ENCODE data around the gene CLSTN2.

DNA sequence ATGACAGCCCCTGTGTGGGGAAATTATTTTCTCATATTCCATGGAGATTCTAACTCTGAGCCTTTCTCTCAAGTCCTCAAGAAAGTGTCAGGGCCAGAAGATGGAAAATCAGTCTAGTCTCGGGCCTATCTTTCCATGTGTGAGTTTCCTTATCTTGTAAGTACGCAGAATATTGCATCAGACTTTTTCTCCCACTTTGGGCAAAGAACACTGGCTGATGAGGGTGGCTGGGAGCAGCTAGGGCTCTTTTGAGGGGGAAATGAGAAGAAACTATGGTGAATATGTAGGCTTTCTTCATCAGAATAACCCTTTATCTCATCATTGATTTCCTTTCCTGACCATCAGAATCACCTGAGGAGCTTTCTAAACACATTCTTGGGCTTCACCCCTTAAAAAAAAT is 264.0 kb downstream of the CLSTN2 start:
- no peak for TF ChIP-seq EZH2 (IDR thresholded peaks at IDR 0.05; ENCODE audit: insufficient read depth, low read length)
- TF ChIP-seq, protein P1, sequence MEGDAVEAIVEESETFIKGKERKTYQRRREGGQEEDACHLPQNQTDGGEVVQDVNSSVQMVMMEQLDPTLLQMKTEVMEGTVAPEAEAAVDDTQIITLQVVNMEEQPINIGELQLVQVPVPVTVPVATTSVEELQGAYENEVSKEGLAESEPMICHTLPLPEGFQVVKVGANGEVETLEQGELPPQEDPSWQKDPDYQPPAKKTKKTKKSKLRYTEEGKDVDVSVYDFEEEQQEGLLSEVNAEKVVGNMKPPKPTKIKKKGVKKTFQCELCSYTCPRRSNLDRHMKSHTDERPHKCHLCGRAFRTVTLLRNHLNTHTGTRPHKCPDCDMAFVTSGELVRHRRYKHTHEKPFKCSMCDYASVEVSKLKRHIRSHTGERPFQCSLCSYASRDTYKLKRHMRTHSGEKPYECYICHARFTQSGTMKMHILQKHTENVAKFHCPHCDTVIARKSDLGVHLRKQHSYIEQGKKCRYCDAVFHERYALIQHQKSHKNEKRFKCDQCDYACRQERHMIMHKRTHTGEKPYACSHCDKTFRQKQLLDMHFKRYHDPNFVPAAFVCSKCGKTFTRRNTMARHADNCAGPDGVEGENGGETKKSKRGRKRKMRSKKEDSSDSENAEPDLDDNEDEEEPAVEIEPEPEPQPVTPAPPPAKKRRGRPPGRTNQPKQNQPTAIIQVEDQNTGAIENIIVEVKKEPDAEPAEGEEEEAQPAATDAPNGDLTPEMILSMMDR (IDR thresholded peaks at IDR 0.05; ENCODE audit: insufficient read depth, low read depth, low read length), result no peak
